Measurements from ENCODE around the gene NQO2.

DNA sequence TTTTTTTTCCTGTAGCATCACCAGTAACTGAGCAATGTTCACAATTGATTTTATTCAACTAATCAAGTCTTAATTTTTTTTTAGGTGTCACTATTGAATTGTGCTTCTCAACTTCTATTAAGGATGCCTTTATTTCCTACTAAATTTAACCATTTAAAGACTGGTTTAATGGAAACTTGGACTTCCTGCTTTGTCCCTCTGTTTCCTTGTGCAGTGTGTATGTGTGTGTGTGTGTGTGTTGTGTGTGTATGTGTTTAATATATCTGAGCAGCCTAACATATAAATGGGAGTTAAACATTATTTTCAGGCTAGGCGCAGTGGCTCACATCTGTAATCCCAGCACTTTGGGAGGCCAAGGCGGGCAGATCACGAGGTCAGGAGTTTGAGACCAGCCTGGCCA lies 30.1 kb upstream of the NQO2 start:
- TF ChIP-seq, protein P1, sequence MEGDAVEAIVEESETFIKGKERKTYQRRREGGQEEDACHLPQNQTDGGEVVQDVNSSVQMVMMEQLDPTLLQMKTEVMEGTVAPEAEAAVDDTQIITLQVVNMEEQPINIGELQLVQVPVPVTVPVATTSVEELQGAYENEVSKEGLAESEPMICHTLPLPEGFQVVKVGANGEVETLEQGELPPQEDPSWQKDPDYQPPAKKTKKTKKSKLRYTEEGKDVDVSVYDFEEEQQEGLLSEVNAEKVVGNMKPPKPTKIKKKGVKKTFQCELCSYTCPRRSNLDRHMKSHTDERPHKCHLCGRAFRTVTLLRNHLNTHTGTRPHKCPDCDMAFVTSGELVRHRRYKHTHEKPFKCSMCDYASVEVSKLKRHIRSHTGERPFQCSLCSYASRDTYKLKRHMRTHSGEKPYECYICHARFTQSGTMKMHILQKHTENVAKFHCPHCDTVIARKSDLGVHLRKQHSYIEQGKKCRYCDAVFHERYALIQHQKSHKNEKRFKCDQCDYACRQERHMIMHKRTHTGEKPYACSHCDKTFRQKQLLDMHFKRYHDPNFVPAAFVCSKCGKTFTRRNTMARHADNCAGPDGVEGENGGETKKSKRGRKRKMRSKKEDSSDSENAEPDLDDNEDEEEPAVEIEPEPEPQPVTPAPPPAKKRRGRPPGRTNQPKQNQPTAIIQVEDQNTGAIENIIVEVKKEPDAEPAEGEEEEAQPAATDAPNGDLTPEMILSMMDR (IDR thresholded peaks at IDR 0.05; ENCODE audit: poor library complexity), result no peak
- no peak for TF ChIP-seq EZH2 (IDR thresholded peaks at IDR 0.05; ENCODE audit: borderline replicate concordance)
- TF ChIP-seq EZH2phosphoT487 (IDR thresholded peaks at IDR 0.05; ENCODE audit: low read depth, severe bottlenecking, unreplicated experiment), result no peak

Measured in hepatocyte (in vitro differentiated cells).